ENCODE results near the gene SPAG16. TPM values are rescaled to one million over a fixed set of nuclear protein-coding genes. Genes with fewer than 3 reads are reported as not detected.

Gene SPAG16
- total and polyA plus RNA-seq, 2 experiments from 2014 or later: 28.9 to 30.7 TPM

DNA sequence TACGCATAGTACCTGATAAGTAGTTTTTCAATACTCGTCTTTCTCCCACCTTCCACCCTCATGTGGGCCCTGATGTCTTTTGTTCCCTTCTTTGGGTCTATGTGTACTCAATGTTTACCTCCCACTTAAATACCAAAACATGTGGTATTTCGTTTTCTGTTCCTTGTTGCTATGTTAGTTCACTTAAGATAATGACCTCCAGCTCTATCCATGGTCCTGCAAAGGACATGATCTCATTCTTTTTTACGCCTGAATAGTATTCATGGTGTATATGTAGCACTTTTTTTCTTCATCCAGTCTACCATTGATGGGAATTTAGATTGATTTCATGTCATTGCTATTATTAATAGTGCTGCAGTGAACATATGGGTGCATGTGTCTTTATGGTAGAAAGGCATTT is 816.2 kb downstream of the SPAG16 start:
- Histone ChIP-seq H3K36me3 (ENCODE audit: low read depth) (no peaks in the 10 kb centered on the region), H3K4me3 (no peak overlapping the region), H3K79me2 (ENCODE audit: insufficient read depth) (no peaks in the 10 kb centered on the region), H4K20me1 (ENCODE audit: insufficient read depth) (no peaks in the 10 kb centered on the region), H3K9me3 (ENCODE audit: low read depth) (no peaks in the 10 kb centered on the region), H3K4me2 (ENCODE audit: unreplicated experiment) (no peak overlapping the region), H3K27me3 (replicated peaks; ENCODE audit: insufficient read depth) (no peaks in the 10 kb centered on the region), H3F3A (ENCODE audit: insufficient read depth) (no peaks in the 10 kb centered on the region), H3K9ac (no peak overlapping the region), H3K27ac (no peak overlapping the region), H3K4me1 (ENCODE audit: insufficient read depth) (no peaks in the 10 kb centered on the region), H2AFZ (no peak overlapping the region), H3K9me2 (ENCODE audit: insufficient read depth) (no peaks in the 10 kb centered on the region)
- no peak for DNase-seq
- TF ChIP-seq EZH2phosphoT487 (IDR thresholded peaks at IDR 0.05; ENCODE audit: insufficient read depth, low read depth) (no peak), EZH2 (IDR thresholded peaks at IDR 0.05; ENCODE audit: insufficient read depth, poor library complexity, severe bottlenecking) (no peak)
- in situ Hi-C loops (cut with MboI): no loop called here
- 87 to 93% methylated on average over 4 of the region's 4 CpGs for whole genome bisulfite sequencing, 2 experiments (ENCODE audit: low coverage in 1 of 2, low lambda C conversion rate in 2 of 2, missing lambda C conversion rate in 2 of 2)

DNA sequence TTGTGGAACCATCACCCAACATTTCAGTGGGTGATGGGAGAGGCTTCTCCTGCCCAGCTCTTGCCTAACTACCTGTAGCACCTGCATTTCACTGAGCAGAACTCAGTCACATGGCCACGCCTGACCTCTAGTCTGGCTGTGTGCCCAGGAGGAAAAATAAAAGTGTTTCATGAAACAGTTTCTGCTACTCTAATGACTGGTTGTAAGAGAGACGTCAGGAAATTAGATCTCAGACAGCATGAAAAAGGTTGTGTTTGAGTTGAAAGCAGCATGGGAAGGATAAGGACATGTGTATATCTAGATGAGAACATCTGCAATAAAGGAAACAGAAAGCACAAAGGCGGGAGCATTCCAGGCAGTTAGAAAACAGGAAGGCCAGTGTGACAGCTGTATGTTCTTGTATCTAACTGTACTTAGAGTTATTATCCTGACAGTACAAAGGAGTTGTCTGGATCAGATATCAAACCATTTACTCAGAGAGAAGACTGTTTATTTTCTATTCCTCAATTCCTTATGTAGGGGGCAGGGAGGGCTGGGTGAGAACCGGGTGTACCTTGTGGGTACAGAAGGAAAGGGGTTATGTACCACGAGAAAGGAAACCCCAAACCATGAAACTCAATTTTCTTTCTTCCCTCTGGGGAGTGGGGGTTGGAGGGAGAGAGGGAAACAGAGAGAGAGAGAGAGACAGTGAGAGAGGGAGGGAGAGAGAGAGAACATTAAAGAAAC is 819.2 kb downstream of the SPAG16 start:
- Histone ChIP-seq H3K9ac (no peak overlapping the region), H3K4me3 (no peak overlapping the region), H3K4me1 (ENCODE audit: insufficient read depth) (no peaks in the 10 kb centered on the region), H2AFZ (no peak overlapping the region), H3K9me2 (ENCODE audit: insufficient read depth) (no peaks in the 10 kb centered on the region), H3F3A (ENCODE audit: insufficient read depth) (no peaks in the 10 kb centered on the region), H4K20me1 (ENCODE audit: insufficient read depth) (no peaks in the 10 kb centered on the region), H3K4me2 (ENCODE audit: unreplicated experiment) (no peak overlapping the region), H3K27me3 (replicated peaks; ENCODE audit: insufficient read depth) (no peaks in the 10 kb centered on the region), H3K36me3 (ENCODE audit: low read depth) (no peaks in the 10 kb centered on the region), H3K27ac (no peak overlapping the region), H3K79me2 (ENCODE audit: insufficient read depth) (no peaks in the 10 kb centered on the region), H3K9me3 (ENCODE audit: low read depth) (no peaks in the 10 kb centered on the region)
- TF ChIP-seq EZH2phosphoT487 (IDR thresholded peaks at IDR 0.05; ENCODE audit: insufficient read depth, low read depth): no peak
- no peak for TF ChIP-seq EZH2 (IDR thresholded peaks at IDR 0.05; ENCODE audit: insufficient read depth, poor library complexity, severe bottlenecking)
- 32 to 34% methylated on average over 4 to 5 of the region's 5 CpGs for WGBS, 2 experiments (ENCODE audit: low coverage in 1 of 2, low lambda C conversion rate in 2 of 2, missing lambda C conversion rate in 2 of 2)
- in situ Hi-C loops (cut with MboI): no loop called here
- no peak for DNase-seq

DNA sequence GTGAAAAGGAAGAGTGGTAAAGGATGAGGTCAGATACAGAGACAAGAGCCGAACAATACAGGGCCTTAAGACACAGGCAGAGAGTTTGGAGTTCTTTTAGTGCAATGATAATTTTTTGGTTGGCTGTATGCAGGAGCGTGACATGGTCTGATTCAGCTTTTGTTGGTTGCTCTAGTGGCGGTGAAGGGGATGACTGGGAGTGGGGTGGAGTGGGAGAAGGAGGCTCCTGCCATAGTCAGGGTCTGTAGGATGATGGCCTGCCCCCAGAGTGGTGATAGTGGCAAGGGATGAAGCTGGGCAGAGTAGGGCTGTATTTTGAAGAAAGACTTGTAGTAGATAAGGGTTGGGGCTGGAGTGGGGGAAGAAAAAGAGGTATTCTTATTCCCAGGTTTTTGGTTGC is 820.0 kb downstream of the SPAG16 start:
- in situ Hi-C loops (cut with MboI): no loop called here
- H4K20me1 ChIP-seq (ENCODE audit: insufficient read depth): no peaks in the 10 kb centered on the region
- H3K27ac ChIP-seq: no peak overlapping the region
- no peaks in the 10 kb centered on the region for H3K4me1 ChIP-seq (ENCODE audit: insufficient read depth)
- H3K9ac ChIP-seq: no peak overlapping the region
- H3K36me3 ChIP-seq (ENCODE audit: low read depth): no peaks in the 10 kb centered on the region
- no peak for TF ChIP-seq EZH2 (IDR thresholded peaks at IDR 0.05; ENCODE audit: insufficient read depth, poor library complexity, severe bottlenecking)
- no peak for TF ChIP-seq EZH2phosphoT487 (IDR thresholded peaks at IDR 0.05; ENCODE audit: insufficient read depth, low read depth)
- no peak overlapping the region for H2AFZ ChIP-seq
- no peaks in the 10 kb centered on the region for H3K27me3 ChIP-seq (replicated peaks; ENCODE audit: insufficient read depth)
- WGBS, 2 experiments (ENCODE audit: low coverage in 1 of 2, low lambda C conversion rate in 2 of 2, missing lambda C conversion rate in 2 of 2): 89 to 97% methylated on average over 3 of the region's 3 CpGs
- no peak for DNase-seq
- no peak overlapping the region for H3K4me2 ChIP-seq (ENCODE audit: unreplicated experiment)
- H3K4me3 ChIP-seq: no peak overlapping the region
- H3K79me2 ChIP-seq (ENCODE audit: insufficient read depth): no peaks in the 10 kb centered on the region
- H3K9me2 ChIP-seq (ENCODE audit: insufficient read depth): no peaks in the 10 kb centered on the region
- H3F3A ChIP-seq (ENCODE audit: insufficient read depth): no peaks in the 10 kb centered on the region
- no peaks in the 10 kb centered on the region for H3K9me3 ChIP-seq (ENCODE audit: low read depth)

DNA sequence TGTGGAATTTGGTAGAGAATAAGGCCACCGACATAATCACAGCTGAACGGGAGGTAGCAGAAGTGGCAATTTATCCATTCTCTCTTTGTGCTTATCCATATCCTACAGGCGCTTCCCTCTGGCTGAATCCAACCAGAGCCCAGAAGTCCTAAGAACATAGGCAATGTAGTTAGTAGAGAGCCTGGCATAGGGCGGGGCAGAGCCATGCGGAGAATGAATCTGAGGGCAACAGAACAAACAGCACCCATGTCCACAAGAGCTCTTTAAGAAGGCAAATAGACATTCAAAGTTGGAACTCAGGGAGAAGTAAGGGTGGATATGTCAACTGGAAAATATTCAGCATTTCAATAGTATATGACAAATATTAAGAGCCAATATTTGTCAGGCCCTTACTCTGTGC is 820.7 kb downstream of the SPAG16 start:
- in situ Hi-C loops (cut with MboI): no loop called here
- Histone ChIP-seq H3K27me3 (replicated peaks; ENCODE audit: insufficient read depth) (no peaks in the 10 kb centered on the region), H3K9me2 (ENCODE audit: insufficient read depth) (no peaks in the 10 kb centered on the region), H3K79me2 (ENCODE audit: insufficient read depth) (no peaks in the 10 kb centered on the region), H3K4me3 (no peak overlapping the region), H2AFZ (no peak overlapping the region), H3K4me2 (ENCODE audit: unreplicated experiment) (no peak overlapping the region), H3F3A (ENCODE audit: insufficient read depth) (no peaks in the 10 kb centered on the region), H3K27ac (no peak overlapping the region), H3K36me3 (ENCODE audit: low read depth) (no peaks in the 10 kb centered on the region), H3K4me1 (ENCODE audit: insufficient read depth) (no peaks in the 10 kb centered on the region), H3K9me3 (ENCODE audit: low read depth) (no peaks in the 10 kb centered on the region), H3K9ac (no peak overlapping the region), H4K20me1 (ENCODE audit: insufficient read depth) (no peaks in the 10 kb centered on the region)
- DNase-seq: no peak
- TF ChIP-seq EZH2 (IDR thresholded peaks at IDR 0.05; ENCODE audit: insufficient read depth, poor library complexity, severe bottlenecking) (no peak), EZH2phosphoT487 (IDR thresholded peaks at IDR 0.05; ENCODE audit: insufficient read depth, low read depth) (no peak)
- WGBS, 2 experiments (ENCODE audit: low coverage in 1 of 2, low lambda C conversion rate in 2 of 2, missing lambda C conversion rate in 2 of 2): 81 to 90% methylated on average over 5 of the region's 5 CpGs

Measured in GM23248 (cell line).